Smooth muscle cell (in vitro differentiated cells): ENCODE measurements around the gene BICRAL. TPM values are rescaled to one million over a fixed set of nuclear protein-coding genes. Genes with fewer than 3 reads are reported as not detected.
A peak's percentile ranks its signal among the peaks of the same experiment; 100 is the strongest.
"Not testable (repeated sequence)": the region's sequence is repeated elsewhere in the genome, so short reads cannot be mapped to it uniquely, and the experiment has no call there.

ENCODE experiments used
- DNase-seq: peaks from one replicate; lab custom pipeline; 2025; ENCODE audit not compliant: unreplicated experiment; lab: John Stamatoyannopoulos, UW
- H2AFZ ChIP-seq: fragments of 200-600 bp; sonication (generic); 2 replicates; pipeline ENCODE4 v1.6.0; 2016; ENCODE audit warnings: antibody characterized with exemption, low read depth, mild to moderate bottlenecking
- H3F3A ChIP-seq: fragments of 200-600 bp; sonication (generic); 2 replicates; pipeline ENCODE4 v1.6.0; 2017; ENCODE audit warnings: antibody characterized with exemption, low read depth
- H3K27ac ChIP-seq: fragments of 200-600 bp; sonication (generic); 2 replicates; pipeline ENCODE4 v1.5.1; 2016; ENCODE audit warnings: low read depth, mild to moderate bottlenecking
- H3K27me3 ChIP-seq: fragments of 200-600 bp; sonication (generic); 2 replicates; pipeline ENCODE4 v1.6.1; 2016; ENCODE audit warnings: low read depth, mild to moderate bottlenecking
- H3K36me3 ChIP-seq: fragments of 200-600 bp; sonication (generic); 2 replicates; pipeline ENCODE4 v1.5.1; 2016; ENCODE audit warnings: low read depth
- H3K4me1 ChIP-seq: fragments of 200-600 bp; sonication (generic); 2 replicates; pipeline ENCODE4 v1.5.1; 2016; ENCODE audit warnings: low read depth
- H3K4me2 ChIP-seq: fragments of 200-600 bp; sonication (generic); 2 replicates; pipeline ENCODE4 v1.6.0; 2016; ENCODE audit warnings: mild to moderate bottlenecking
- H3K4me3 ChIP-seq: fragments of 200-600 bp; sonication (generic); 2 replicates; pipeline ENCODE4 v1.5.1; 2016; ENCODE audit warnings: mild to moderate bottlenecking
- H3K79me2 ChIP-seq: fragments of 200-600 bp; sonication (generic); 2 replicates; pipeline ENCODE4 v1.6.0; 2016; ENCODE audit warnings: low read depth, mild to moderate bottlenecking
- H3K9ac ChIP-seq: fragments of 200-600 bp; sonication (generic); 2 replicates; pipeline ENCODE4 v1.6.0; 2016; ENCODE audit warnings: low read depth
- H3K9me3 ChIP-seq: fragments of 200-600 bp; sonication (generic); replicated peaks from 2 replicates; pipeline ENCODE4 v1.5.1; 2016; ENCODE audit warnings: low read depth
- H4K20me1 ChIP-seq: fragments of 200-600 bp; sonication (generic); 2 replicates; pipeline ENCODE4 v1.6.0; 2016; ENCODE audit warnings: low read depth
- WGBS: methylation state at CpG from one replicate; pipeline ENCODE4 v1.1.7; 2016; ENCODE audit warnings: low lambda C conversion rate; 5-methylcytosine and 5-hydroxymethylcytosine counted together
- polyA plus RNA-seq: library from polyadenylated mRNA; unstranded; fragments of >200 nt; fragmentation: Nextera tagmentation; extraction: Ambion mirVana; gene quantifications from 2 replicates; pipeline ENCODE4 v1.2.1, GENCODE V29; 2016
- total RNA-seq: library from RNA; depleted of rRNA; stranded (reverse); fragments of >200 nt; gene quantifications from 2 replicates; pipeline ENCODE4 v1.2.3, GENCODE V29; 2014
- TF ChIP-seq, protein P1 (sequence below): fragments of 200-600 bp; sonication (generic); IDR thresholded peaks from 2 replicates; pipeline ENCODE4 v1.5.1; 2017; ENCODE audit warnings: borderline replicate concordance, mild to moderate bottlenecking, antibody characterized with exemption; ENCODE audit not compliant: insufficient read depth, poor library complexity, severe bottlenecking

BICRAL gene
- total and polyA plus RNA-seq, 2 experiments from 2014 or later = 1.4 to 7.9 TPM

- H3K4me3 ChIP-seq = peak overlapping the region; percentile 77
- no peaks in the 10 kb centered on the region for H3K27me3 ChIP-seq
- no peak for DNase-seq
- peak overlapping the region; percentile 86 for H3K4me2 ChIP-seq
- H3K9ac ChIP-seq = peak overlapping the region; percentile 93
- H3K79me2 ChIP-seq = peaks cover 3% of the 10 kb centered on the region
- peak overlapping the region; percentile 94 for H3K27ac ChIP-seq
- H3K36me3 ChIP-seq = peaks cover 6% of the 10 kb centered on the region
- H4K20me1 ChIP-seq = no peaks in the 10 kb centered on the region
- 75% methylated on average over 4 of the region's 4 CpGs for WGBS
- H3F3A ChIP-seq = peaks cover 15% of the 10 kb centered on the region
- H3K4me1 ChIP-seq = peaks cover 8% of the 10 kb centered on the region
- H3K9me3 ChIP-seq = no peaks in the 10 kb centered on the region
- H2AFZ ChIP-seq = no peak overlapping the region
- TF ChIP-seq, protein P1, sequence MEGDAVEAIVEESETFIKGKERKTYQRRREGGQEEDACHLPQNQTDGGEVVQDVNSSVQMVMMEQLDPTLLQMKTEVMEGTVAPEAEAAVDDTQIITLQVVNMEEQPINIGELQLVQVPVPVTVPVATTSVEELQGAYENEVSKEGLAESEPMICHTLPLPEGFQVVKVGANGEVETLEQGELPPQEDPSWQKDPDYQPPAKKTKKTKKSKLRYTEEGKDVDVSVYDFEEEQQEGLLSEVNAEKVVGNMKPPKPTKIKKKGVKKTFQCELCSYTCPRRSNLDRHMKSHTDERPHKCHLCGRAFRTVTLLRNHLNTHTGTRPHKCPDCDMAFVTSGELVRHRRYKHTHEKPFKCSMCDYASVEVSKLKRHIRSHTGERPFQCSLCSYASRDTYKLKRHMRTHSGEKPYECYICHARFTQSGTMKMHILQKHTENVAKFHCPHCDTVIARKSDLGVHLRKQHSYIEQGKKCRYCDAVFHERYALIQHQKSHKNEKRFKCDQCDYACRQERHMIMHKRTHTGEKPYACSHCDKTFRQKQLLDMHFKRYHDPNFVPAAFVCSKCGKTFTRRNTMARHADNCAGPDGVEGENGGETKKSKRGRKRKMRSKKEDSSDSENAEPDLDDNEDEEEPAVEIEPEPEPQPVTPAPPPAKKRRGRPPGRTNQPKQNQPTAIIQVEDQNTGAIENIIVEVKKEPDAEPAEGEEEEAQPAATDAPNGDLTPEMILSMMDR = no peak
These were observed 108.0 kb downstream of the BICRAL start for GRCh38 chr6:42889815-42890214.

- H3F3A ChIP-seq = peaks cover 12% of the 10 kb centered on the region
- peak; percentile 85 for DNase-seq
- TF ChIP-seq, protein P1 = no peak
- H3K9ac ChIP-seq = peak overlapping the region; percentile 93
- WGBS = under 1% methylated on average over 60 of the region's 63 CpGs
- no peaks in the 10 kb centered on the region for H3K9me3 ChIP-seq
- peaks cover under 1% of the 10 kb centered on the region for H3K79me2 ChIP-seq
- H3K4me1 ChIP-seq = peaks cover 8% of the 10 kb centered on the region
- H2AFZ ChIP-seq = peak overlapping the region; percentile 67
- H3K27me3 ChIP-seq = no peaks in the 10 kb centered on the region
- no peaks in the 10 kb centered on the region for H4K20me1 ChIP-seq
- peak overlapping the region; percentile 77 for H3K4me3 ChIP-seq
- peak overlapping the region; percentile 94 for H3K27ac ChIP-seq
- peaks cover 5% of the 10 kb centered on the region for H3K36me3 ChIP-seq
- peak overlapping the region; percentile 86 for H3K4me2 ChIP-seq
These were observed 108.7 kb downstream of the BICRAL start for GRCh38 chr6:42890311-42891198.

GRCh38 chr6:42891199-42891722, 109.4 kb downstream of the BICRAL start:
- Histone ChIP-seq H3K79me2 (no peaks in the 10 kb centered on the region), H2AFZ (peak overlapping the region; percentile 67), H3K27ac (peak overlapping the region; percentile 94), H3K36me3 (no peaks in the 10 kb centered on the region), H3K9ac (peak overlapping the region; percentile 6), H3K9me3 (no peaks in the 10 kb centered on the region), H3F3A (peaks cover 12% of the 10 kb centered on the region), H3K4me3 (peak overlapping the region; percentile 77), H3K4me1 (peaks cover 8% of the 10 kb centered on the region), H4K20me1 (no peaks in the 10 kb centered on the region), H3K27me3 (no peaks in the 10 kb centered on the region), H3K4me2 (peak overlapping the region; percentile 86)
- DNase-seq = no peak
- TF ChIP-seq, protein P1 = no peak
- 65% methylated on average over 17 of the region's 17 CpGs for WGBS

DNA sequence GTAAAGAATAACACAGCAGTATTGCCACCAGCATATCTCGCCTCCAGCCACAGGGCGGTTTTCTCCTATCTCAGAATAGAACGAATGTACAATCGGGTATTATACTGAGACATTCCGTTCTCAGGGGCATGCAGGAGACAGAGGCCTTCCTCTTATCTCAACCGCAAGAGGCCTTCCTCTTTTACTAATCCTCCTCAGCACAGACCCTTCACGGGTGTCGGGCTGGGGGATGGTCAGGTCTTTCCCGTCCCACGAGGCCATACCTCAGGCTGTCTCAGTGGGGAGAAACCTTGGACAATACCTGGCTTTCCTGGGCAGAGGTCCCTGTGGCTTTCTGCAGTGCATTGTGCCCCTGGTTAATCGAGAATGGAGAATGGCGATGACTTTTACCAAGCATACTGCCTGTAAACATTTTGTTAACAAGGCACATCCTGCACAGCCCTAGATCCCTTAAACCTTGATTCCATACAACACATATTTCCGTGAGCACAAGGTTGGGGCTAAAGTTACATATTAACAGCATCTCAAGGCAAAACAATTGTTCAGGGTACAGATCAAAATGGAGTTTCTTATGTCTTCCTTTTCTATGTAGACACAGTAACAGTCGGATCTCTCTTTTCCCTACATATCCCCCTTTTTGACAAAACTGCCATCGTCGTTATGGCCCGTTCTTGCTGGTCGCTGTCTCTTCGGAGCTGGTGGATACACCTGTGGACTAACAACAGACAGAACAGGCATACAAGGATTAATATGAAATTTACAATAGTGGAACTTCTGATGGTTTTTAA, 112.4 kb downstream of the BICRAL start:
- H3K36me3 ChIP-seq, H3K4me2 ChIP-seq, H3K27me3 ChIP-seq, H3K9me3 ChIP-seq, DNase-seq, H4K20me1 ChIP-seq, H3K27ac ChIP-seq, H3K9ac ChIP-seq, H3K79me2 ChIP-seq, H3K4me3 ChIP-seq: not testable (repeated sequence)
- peaks cover 12% of the 10 kb centered on the region for H3F3A ChIP-seq
- peak overlapping the region; percentile 30 for H2AFZ ChIP-seq
- 61% methylated on average over 19 of the region's 19 CpGs for WGBS
- H3K4me1 ChIP-seq = peaks cover 11% of the 10 kb centered on the region
